Mucosa of descending colon (tissue), 3 donors: ENCODE measurements around the gene CTNNA3. TPM values are rescaled to one million over a fixed set of nuclear protein-coding genes. Genes with fewer than 3 reads are reported as not detected.

Experiments
- ATAC-seq: fragments of 200-7000 bp; cut with Tn5 transposase; one replicate; pipeline ENCODE4 v1.9.1; 2020; ENCODE audit warnings: mild to moderate bottlenecking, moderate library complexity
- DNase-seq, 3 donors: peaks; one replicate each; pipeline ENCODE4 v3.0.0-alpha.2; 2020
- H3K36me3 ChIP-seq: fragments of 200-600 bp; one replicate; pipeline ENCODE4 v1.8.0; 2021; ENCODE audit warnings: low read depth, mild to moderate bottlenecking
- H3K4me1 ChIP-seq: fragments of 200-600 bp; one replicate; pipeline ENCODE4 v1.8.0; 2021; ENCODE audit warnings: low read depth, mild to moderate bottlenecking
- H3K4me3 ChIP-seq: fragments of 200-600 bp; one replicate; pipeline ENCODE4 v1.8.0; 2021; ENCODE audit warnings: mild to moderate bottlenecking
- H3K9me3 ChIP-seq: fragments of 200-600 bp; one replicate; pipeline ENCODE4 v1.8.0; 2021; ENCODE audit warnings: mild to moderate bottlenecking
- intact Hi-C, 2 donors: fragments of 100-400 bp; cut with DNase I in 1 of 2; cut with micrococcal nuclease in 1 of 2; formaldehyde crosslinking; loops; one replicate each; pipeline versions ENCODE4 v1.11.0 to v1.11.1; 2022; cut with DNase I, micrococcal nuclease
- total RNA-seq, 3 donors: library from RNA; stranded (reverse); fragmentation: NEBNext Ultra II Directional in 2 of 3; extraction: Animal tissue kit (Norgen Biotek cat#: 25700) in 2 of 3; gene quantifications; one replicate each; pipeline versions ENCODE4 v1.2.1 to v1.2.4, GENCODE V29; 2021 to 2023
- TF ChIP-seq, protein P1 (sequence below): fragments of 200-600 bp; IDR thresholded peaks from one replicate; pipeline ENCODE4 v1.8.0; 2022; ENCODE audit warnings: antibody characterized with exemption, mild to moderate bottlenecking
- donor health status: DM: no; HTN: no; CAD: no; lungs with moderate emphysema.
- donor health status: DM: no; HTN: no; CAD: no.
- donor health status: DM: no; HTN: yes; CAD: no.

The CTNNA3 gene
- total RNA-seq, 3 donors from 2014 or later, result 0.52 to 7.5 (median 0.70) TPM

DNA sequence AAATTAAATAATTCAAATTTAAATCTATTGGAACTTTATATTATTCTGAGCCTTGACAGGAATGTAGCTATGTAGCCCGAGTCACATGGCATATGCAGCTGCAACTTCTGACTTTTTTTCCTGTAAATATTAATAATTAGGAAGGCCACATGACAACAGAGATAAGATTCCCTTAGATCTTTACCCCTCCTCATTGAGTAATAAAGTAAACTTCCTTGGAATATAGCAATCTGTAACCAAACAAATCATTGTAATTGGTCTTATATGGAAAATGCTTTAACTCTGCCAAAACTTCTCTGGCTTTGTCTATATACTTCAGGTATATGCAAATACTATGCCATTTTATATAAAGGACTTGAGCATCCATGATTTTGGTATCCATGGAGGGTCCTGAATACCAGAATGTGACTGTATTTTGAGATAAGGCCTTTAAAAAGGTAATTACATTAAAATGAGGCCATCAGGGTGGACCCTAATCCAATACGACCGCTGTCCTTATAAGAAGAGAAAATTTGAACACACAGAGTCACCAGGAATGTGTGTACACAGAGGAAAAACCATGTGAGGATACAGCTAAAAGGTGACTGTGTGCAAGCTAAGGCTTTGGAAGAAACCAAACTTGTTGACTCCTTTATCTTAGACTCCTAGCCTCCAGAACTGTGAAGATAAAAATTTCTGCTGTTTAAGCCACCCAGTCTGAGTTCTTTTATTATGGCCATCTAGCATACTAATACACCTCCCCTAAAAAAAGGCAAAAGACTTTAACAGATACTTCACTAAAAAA is 222.0 kb downstream of the CTNNA3 start:
- Histone ChIP-seq H3K9me3 (no peaks in the 10 kb centered on the region), H3K4me1 (no peaks in the 10 kb centered on the region), H3K36me3 (no peaks in the 10 kb centered on the region), H3K4me3 (no peak overlapping the region)
- DNase-seq (no peak), ATAC-seq (no peak)
- TF ChIP-seq, protein P1, sequence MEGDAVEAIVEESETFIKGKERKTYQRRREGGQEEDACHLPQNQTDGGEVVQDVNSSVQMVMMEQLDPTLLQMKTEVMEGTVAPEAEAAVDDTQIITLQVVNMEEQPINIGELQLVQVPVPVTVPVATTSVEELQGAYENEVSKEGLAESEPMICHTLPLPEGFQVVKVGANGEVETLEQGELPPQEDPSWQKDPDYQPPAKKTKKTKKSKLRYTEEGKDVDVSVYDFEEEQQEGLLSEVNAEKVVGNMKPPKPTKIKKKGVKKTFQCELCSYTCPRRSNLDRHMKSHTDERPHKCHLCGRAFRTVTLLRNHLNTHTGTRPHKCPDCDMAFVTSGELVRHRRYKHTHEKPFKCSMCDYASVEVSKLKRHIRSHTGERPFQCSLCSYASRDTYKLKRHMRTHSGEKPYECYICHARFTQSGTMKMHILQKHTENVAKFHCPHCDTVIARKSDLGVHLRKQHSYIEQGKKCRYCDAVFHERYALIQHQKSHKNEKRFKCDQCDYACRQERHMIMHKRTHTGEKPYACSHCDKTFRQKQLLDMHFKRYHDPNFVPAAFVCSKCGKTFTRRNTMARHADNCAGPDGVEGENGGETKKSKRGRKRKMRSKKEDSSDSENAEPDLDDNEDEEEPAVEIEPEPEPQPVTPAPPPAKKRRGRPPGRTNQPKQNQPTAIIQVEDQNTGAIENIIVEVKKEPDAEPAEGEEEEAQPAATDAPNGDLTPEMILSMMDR, result no peak
- intact Hi-C loops, result no loop called here

DNA sequence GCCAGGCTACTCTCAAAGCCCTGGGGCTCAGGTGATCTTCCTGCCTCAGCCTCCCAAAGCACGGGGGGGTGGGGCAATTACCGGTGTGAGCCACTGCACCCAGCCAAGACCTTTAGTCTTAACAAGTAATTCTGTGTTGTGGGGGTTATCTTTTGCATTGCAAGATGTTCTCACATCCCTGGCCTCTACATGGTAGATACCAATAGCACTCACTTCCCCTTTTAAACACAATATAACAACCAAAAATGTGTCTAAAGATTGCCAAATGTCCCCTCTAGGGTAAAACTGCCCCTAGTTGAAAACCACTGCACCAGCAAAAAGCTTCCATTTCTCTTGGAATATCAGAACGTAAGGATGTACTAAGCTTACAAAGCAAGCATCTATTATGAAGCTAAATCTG is 225.0 kb downstream of the CTNNA3 start:
- H3K9me3 ChIP-seq, result no peaks in the 10 kb centered on the region
- no peaks in the 10 kb centered on the region for H3K4me1 ChIP-seq
- DNase-seq (no peak), ATAC-seq (no peak)
- intact Hi-C loops, result no loop called here
- no peak overlapping the region for H3K4me3 ChIP-seq
- no peaks in the 10 kb centered on the region for H3K36me3 ChIP-seq
- TF ChIP-seq, protein P1, result no peak

DNA sequence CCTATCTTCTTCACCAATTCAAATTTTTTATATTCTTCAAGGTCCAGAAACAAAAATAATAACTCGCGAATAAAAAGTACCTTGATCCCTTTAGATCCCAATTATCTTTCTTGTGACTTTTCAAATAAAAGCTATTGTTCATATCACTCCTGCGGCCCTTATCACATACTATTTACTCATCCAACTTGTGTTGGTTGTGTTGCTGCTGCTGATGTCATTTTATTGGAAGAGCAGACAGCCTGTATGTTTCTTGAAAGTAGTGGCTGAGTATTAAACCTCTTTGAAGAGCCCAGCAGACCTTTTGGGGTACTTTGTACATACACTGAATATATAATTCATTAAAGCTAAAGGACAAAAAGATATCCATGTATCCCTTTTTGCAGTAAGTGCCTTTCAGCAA is 231.7 kb downstream of the CTNNA3 start:
- DNase-seq (no peak), ATAC-seq (no peak)
- intact Hi-C loops, result no loop called here
- TF ChIP-seq, protein P1, result no peak
- no peaks in the 10 kb centered on the region for H3K4me1 ChIP-seq
- H3K4me3 ChIP-seq, result no peak overlapping the region
- H3K9me3 ChIP-seq, result no peaks in the 10 kb centered on the region
- no peaks in the 10 kb centered on the region for H3K36me3 ChIP-seq

DNA sequence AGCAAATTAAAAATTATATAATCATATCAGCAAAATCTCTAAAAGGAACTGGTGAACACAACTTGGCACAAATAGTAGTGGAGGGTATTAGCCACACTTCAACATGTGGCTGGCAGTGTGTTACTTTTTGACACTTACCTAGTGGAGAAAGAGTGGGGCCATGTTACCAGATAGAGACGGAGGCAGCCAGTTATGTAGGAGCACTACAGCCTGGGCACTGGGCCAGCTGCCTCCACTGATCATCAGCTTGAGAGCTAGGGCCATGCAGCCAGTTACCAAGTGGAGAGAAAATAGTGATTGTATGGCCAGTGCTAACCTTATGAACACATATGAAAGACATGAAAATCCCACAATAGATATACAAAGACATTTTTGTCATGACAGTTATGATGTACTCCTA is 243.1 kb downstream of the CTNNA3 start:
- Histone ChIP-seq H3K4me1 (no peaks in the 10 kb centered on the region), H3K4me3 (no peak overlapping the region), H3K36me3 (no peaks in the 10 kb centered on the region), H3K9me3 (no peaks in the 10 kb centered on the region)
- TF ChIP-seq, protein P1, result no peak
- intact Hi-C loops, result no loop called here
- ATAC-seq (no peak), DNase-seq (no peak)

DNA sequence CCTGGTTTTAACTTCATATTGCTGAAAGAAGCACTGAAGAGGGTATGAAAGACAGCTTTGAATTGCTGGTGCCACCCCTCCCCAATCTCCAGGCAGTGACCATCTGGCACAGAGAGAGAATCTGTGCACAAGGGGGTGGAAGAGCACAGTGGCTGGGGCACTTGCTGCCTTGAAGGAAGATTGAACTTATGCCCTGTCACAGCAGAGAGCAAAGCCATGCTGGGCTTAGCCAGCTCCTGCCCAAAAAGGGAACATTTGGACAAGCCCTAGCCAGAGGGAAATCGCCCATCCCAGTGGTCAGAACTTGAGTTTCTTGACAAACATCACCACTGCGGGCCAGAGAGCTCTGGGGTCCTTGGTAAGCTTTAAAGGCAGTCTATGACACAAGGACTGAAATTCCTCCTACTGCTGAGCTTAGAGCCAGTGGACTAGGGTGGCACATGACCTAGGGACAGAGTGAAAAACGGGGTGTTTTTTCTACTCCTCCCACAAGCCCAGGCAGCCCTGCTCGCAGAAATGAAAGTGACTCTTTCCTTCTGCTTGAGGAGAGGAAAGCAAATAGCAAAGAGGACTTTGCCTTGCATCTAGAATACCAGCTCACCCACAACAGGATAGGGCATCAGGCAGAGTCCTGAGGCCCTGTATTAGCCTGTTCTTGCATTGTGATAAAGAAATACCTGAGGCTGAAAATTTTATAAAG is 257.2 kb downstream of the CTNNA3 start:
- no peak for DNase-seq
- ATAC-seq, result no peak
- H3K9me3 ChIP-seq, result peaks cover 10% of the 10 kb centered on the region
- no peaks in the 10 kb centered on the region for H3K4me1 ChIP-seq
- no peak overlapping the region for H3K4me3 ChIP-seq
- TF ChIP-seq, protein P1, result no peak
- intact Hi-C loops, result no loop called here
- H3K36me3 ChIP-seq, result no peaks in the 10 kb centered on the region
